Astrocyte (in vitro differentiated cells and primary cell): ENCODE measurements around the gene ZNF761. TPM values are rescaled to one million over a fixed set of nuclear protein-coding genes. Genes with fewer than 3 reads are reported as not detected.

Experiments
- DNase-seq: peaks from one replicate; pipeline ENCODE4 v3.0.0-alpha.2; 2010; ENCODE audit warnings: low read depth
- FAIRE-seq: peaks from 2 replicates; lab custom pipeline; 2011; peaks lifted over from hg19 to GRCh38; lab: Jason Lieb, UNC
- H2AFZ ChIP-seq: 2 replicates; pipeline ENCODE4 v1.6.0; 2012; ENCODE audit warnings: low read depth, low read length, inconsistent platforms
- H3K27ac ChIP-seq: 2 replicates; pipeline ENCODE4 v1.5.1; 2011; ENCODE audit warnings: low read depth, low read length, inconsistent platforms
- H3K27me3 ChIP-seq: 2 replicates; pipeline ENCODE4 v1.6.0; 2011; ENCODE audit warnings: low read length, inconsistent platforms; ENCODE audit not compliant: insufficient read depth
- H3K36me3 ChIP-seq: 2 replicates; pipeline ENCODE4 v1.5.1; 2011; ENCODE audit warnings: low read length, inconsistent platforms; ENCODE audit not compliant: insufficient read depth
- H3K4me1 ChIP-seq: 2 replicates; pipeline ENCODE4 v1.5.1; 2011; ENCODE audit warnings: low read length, inconsistent platforms; ENCODE audit not compliant: insufficient read depth
- H3K4me2 ChIP-seq: 2 replicates; pipeline ENCODE4 v1.6.0; 2012; ENCODE audit warnings: low read length, inconsistent platforms
- H3K4me3 ChIP-seq: 2 replicates; pipeline ENCODE4 v1.5.1; 2011; ENCODE audit warnings: low read depth, mild to moderate bottlenecking, low read length, inconsistent platforms; ENCODE audit not compliant: insufficient read depth
- H3K79me2 ChIP-seq: 2 replicates; pipeline ENCODE4 v1.6.0; 2012; ENCODE audit warnings: mild to moderate bottlenecking, low read length, inconsistent platforms; ENCODE audit not compliant: insufficient read depth
- H3K9ac ChIP-seq: 2 replicates; pipeline ENCODE4 v1.6.0; 2012; ENCODE audit warnings: mild to moderate bottlenecking, low read length, inconsistent platforms
- H3K9me3 ChIP-seq: 2 replicates; pipeline ENCODE4 v1.5.1; 2012; ENCODE audit warnings: low read depth, mild to moderate bottlenecking, low read length, inconsistent platforms; ENCODE audit not compliant: insufficient read depth
- H4K20me1 ChIP-seq: 2 replicates; pipeline ENCODE4 v1.6.0; 2012; ENCODE audit warnings: low read length, inconsistent platforms; ENCODE audit not compliant: insufficient read depth
- H3K27ac Mint-ChIP-seq: one replicate; pipeline ENCODE4 v1.8.0; 2021; ENCODE audit warnings: mild to moderate bottlenecking, mixed read lengths; ENCODE audit not compliant: unreplicated experiment
- H3K27me3 Mint-ChIP-seq: one replicate; pipeline ENCODE4 v1.8.0; 2021; ENCODE audit warnings: low read depth, mixed read lengths; ENCODE audit not compliant: unreplicated experiment
- H3K36me3 Mint-ChIP-seq: one replicate; pipeline ENCODE4 v1.8.0; 2021; ENCODE audit warnings: low read depth, mixed read lengths; ENCODE audit not compliant: unreplicated experiment
- H3K4me1 Mint-ChIP-seq: one replicate; pipeline ENCODE4 v1.8.0; 2021; ENCODE audit warnings: low read depth, mixed read lengths; ENCODE audit not compliant: unreplicated experiment
- H3K4me3 Mint-ChIP-seq: one replicate; pipeline ENCODE4 v1.8.0; 2021; ENCODE audit warnings: mild to moderate bottlenecking, moderate library complexity, mixed read lengths; ENCODE audit not compliant: unreplicated experiment
- H3K9me3 Mint-ChIP-seq: one replicate; pipeline ENCODE4 v1.8.0; 2021; ENCODE audit warnings: mild to moderate bottlenecking, mixed read lengths; ENCODE audit not compliant: unreplicated experiment
- CTCF ChIP-seq: IDR thresholded peaks from 2 replicates; pipeline ENCODE4 v1.5.1; 2011; ENCODE audit warnings: low read depth, mild to moderate bottlenecking, inconsistent platforms, low read length, moderate library complexity; ENCODE audit not compliant: insufficient read depth
- EZH2 ChIP-seq: IDR thresholded peaks from 2 replicates; pipeline ENCODE4 v1.6.1; 2012; ENCODE audit warnings: mild to moderate bottlenecking, low read length, inconsistent platforms; ENCODE audit not compliant: insufficient read depth
- total RNA-seq: library from RNA; stranded (reverse); gene quantifications from 2 replicates; pipeline ENCODE4 v1.2.1, GENCODE V29; 2021

Gene ZNF761
- total RNA-seq, 1 donor from 2014 or later = 11.3 TPM

- Histone ChIP-seq H3K9me3 (no peaks in the 10 kb centered on the region), H3K4me3 (no peak overlapping the region), H3K27me3 (no peaks in the 10 kb centered on the region), H3K4me1 (no peaks in the 10 kb centered on the region), H3K9ac (no peak overlapping the region), H3K36me3 (no peaks in the 10 kb centered on the region), H3K79me2 (no peaks in the 10 kb centered on the region), H3K4me2 (no peak overlapping the region), H4K20me1 (no peaks in the 10 kb centered on the region), H2AFZ (peak overlapping the region; percentile 26), H3K27ac (no peak overlapping the region)
- FAIRE-seq = no peak
- H3K4me1 Mint-ChIP-seq = no peaks in the 10 kb centered on the region
- TF ChIP-seq EZH2 (no peak), CTCF (no peak)
- H3K36me3 Mint-ChIP-seq = peaks cover 17% of the 10 kb centered on the region
- peaks cover 24% of the 10 kb centered on the region for H3K9me3 Mint-ChIP-seq
- no peak overlapping the region for H3K27ac Mint-ChIP-seq
- H3K27me3 Mint-ChIP-seq = peaks cover 1% of the 10 kb centered on the region
- no peak for DNase-seq
- no peak overlapping the region for H3K4me3 Mint-ChIP-seq
Observed at GRCh38 chr19:53462861-53463260, 31.1 kb downstream of the ZNF761 start.

- no peaks in the 10 kb centered on the region for H3K9me3 ChIP-seq
- H3K27ac Mint-ChIP-seq = no peak overlapping the region
- no peaks in the 10 kb centered on the region for H4K20me1 ChIP-seq
- no peak for TF ChIP-seq EZH2
- TF ChIP-seq CTCF = no peak
- H3K9ac ChIP-seq = no peak overlapping the region
- no peaks in the 10 kb centered on the region for H3K4me1 Mint-ChIP-seq
- H3K36me3 ChIP-seq = no peaks in the 10 kb centered on the region
- H3K4me1 ChIP-seq = no peaks in the 10 kb centered on the region
- H3K4me3 Mint-ChIP-seq = no peak overlapping the region
- no peaks in the 10 kb centered on the region for H3K79me2 ChIP-seq
- FAIRE-seq (no peak), DNase-seq (peak; percentile 18)
- H3K9me3 Mint-ChIP-seq = peaks cover 22% of the 10 kb centered on the region
- H3K27me3 ChIP-seq = no peaks in the 10 kb centered on the region
- peaks cover 1% of the 10 kb centered on the region for H3K27me3 Mint-ChIP-seq
- H3K4me3 ChIP-seq = no peak overlapping the region
- H2AFZ ChIP-seq = peak overlapping the region; percentile 26
- peaks cover 13% of the 10 kb centered on the region for H3K36me3 Mint-ChIP-seq
- no peak overlapping the region for H3K27ac ChIP-seq
- H3K4me2 ChIP-seq = no peak overlapping the region
Observed at GRCh38 chr19:53463263-53463662, 31.5 kb downstream of the ZNF761 start.

GRCh38 chr19:53466726-53467484, 35.1 kb downstream of the ZNF761 start:
- Histone ChIP-seq H3K4me3 (peak overlapping the region; percentile 76), H2AFZ (peak overlapping the region; percentile 97), H3K4me1 (no peaks in the 10 kb centered on the region), H3K9me3 (no peaks in the 10 kb centered on the region), H3K4me2 (peak overlapping the region; percentile 89), H3K9ac (no peak overlapping the region), H3K79me2 (no peaks in the 10 kb centered on the region), H4K20me1 (no peaks in the 10 kb centered on the region), H3K36me3 (no peaks in the 10 kb centered on the region), H3K27ac (no peak overlapping the region), H3K27me3 (no peaks in the 10 kb centered on the region)
- Mint-ChIP-seq H3K9me3 (peaks cover 13% of the 10 kb centered on the region), H3K27ac (no peak overlapping the region), H3K27me3 (peaks cover 1% of the 10 kb centered on the region), H3K4me1 (peaks cover 3% of the 10 kb centered on the region), H3K36me3 (peaks cover 4% of the 10 kb centered on the region), H3K4me3 (peak overlapping the region; percentile 98)
- no peak for TF ChIP-seq EZH2
- no peak for TF ChIP-seq CTCF
- DNase-seq (peak; percentile 2), FAIRE-seq (no peak)
